Measurements from ENCODE around the gene PPP1R7. TPM values are rescaled to one million over a fixed set of nuclear protein-coding genes. Genes with fewer than 3 reads are reported as not detected.

Gene PPP1R7
- total and polyA plus RNA-seq, 2 of the 4 experiments (the other 2 are of a cell fraction) = 60.8 to 70.0 TPM

- Histone ChIP-seq H2AK9ac (replicated peaks; ENCODE audit: low read depth, low read length, poor library complexity) (no peak overlapping the region), H3K27me3 (ENCODE audit: control insufficient read depth, insufficient read depth, low read length) (no peaks in the 10 kb centered on the region), H3K4me2 (ENCODE audit: low read depth, low read length) (no peak overlapping the region), H2BK20ac (ENCODE audit: low read depth, low read length) (no peak overlapping the region), H3K4me1 (ENCODE audit: control insufficient read depth, insufficient read depth, low read length) (peaks cover 9% of the 10 kb centered on the region), H3K14ac (replicated peaks; ENCODE audit: low read depth, low read length) (no peak overlapping the region), H3K18ac (ENCODE audit: low read depth, low read length) (no peak overlapping the region), H3K4me3 (ENCODE audit: insufficient read depth, low read depth, low read length) (no peak overlapping the region), H3K36me3 (ENCODE audit: control insufficient read depth, insufficient read depth, low read length) (peaks cover 37% of the 10 kb centered on the region), H3K9me3 (ENCODE audit: control insufficient read depth, insufficient read depth, low read length) (no peaks in the 10 kb centered on the region), H3K9ac (ENCODE audit: low read depth, low read length) (no peak overlapping the region), H4K91ac (ENCODE audit: insufficient read depth, low read depth, low read length) (no peak overlapping the region), H2AK5ac (ENCODE audit: low read depth, low read length) (no peak overlapping the region), H3K79me1 (ENCODE audit: low read depth in 1 of 2, low read length in 2 of 2) (peaks cover 7 to 13% of the 10 kb centered on the region in 2 experiments; a peak in 2 of 4 replicates), H3K9me1 (ENCODE audit: insufficient read depth, low read length) (peaks cover 12% of the 10 kb centered on the region), H2BK120ac (ENCODE audit: low read depth, low read length) (no peak overlapping the region), H4K5ac (ENCODE audit: low read depth, low read length) (no peak overlapping the region), H3K56ac (ENCODE audit: extremely low read depth, insufficient read depth, low read length) (no peak overlapping the region), H2BK5ac (ENCODE audit: low read depth, low read length, poor library complexity, severe bottlenecking) (no peak overlapping the region), H2AFZ (replicated peaks; ENCODE audit: low read length, poor library complexity) (no peak overlapping the region), H2BK15ac (ENCODE audit: low read depth, low read length) (no peak overlapping the region), H3K27ac (ENCODE audit: insufficient read depth, low read length) (no peak overlapping the region), H3K23ac (ENCODE audit: low read depth, low read length) (no peak overlapping the region), H4K8ac (ENCODE audit: low read depth in 2 of 2, low read length in 2 of 2) (no peak overlapping the region), H3K4ac (ENCODE audit: low read depth, low read length) (no peak overlapping the region), H4K20me1 (ENCODE audit: insufficient read depth, low read length) (peaks cover 8% of the 10 kb centered on the region)
- dilution Hi-C loops (cut with HindIII; ENCODE audit: low sequenced_read_pairs, unreplicated experiment) = no loop called here
- 57% methylated on average over 1 of the region's 3 CpGs; no CpG with 5 or more reads in 1 of the 2 experiments for WGBS, 2 experiments (ENCODE audit: extremely low coverage in 2 of 2, insufficient read length in 1 of 2)
- DNase-seq (no peak), ATAC-seq (ENCODE audit: low read depth) (no peak)
- in situ Hi-C loops (cut with MboI; ENCODE audit: low sequenced_read_pairs) = no loop called here
- POLR2A ChIA-PET (ENCODE audit: unreplicated experiment) = no interaction called here
- CTCF ChIA-PET = no interaction called here
- intact Hi-C loops (cut with micrococcal nuclease) = no loop called here
- BruUV-seq (replicated peaks) = no TSS peak
- TF ChIP-seq CTCF (conservative IDR thresholded peaks at IDR 0.05; ENCODE audit: low read depth, low read length) (no peak), SMC3 (IDR thresholded peaks at IDR 0.05; ENCODE audit: low read depth, low read length) (no peak), CHD1 (IDR thresholded peaks at IDR 0.05; ENCODE audit: low read depth, low read length) (no peak), FOS (IDR thresholded peaks at IDR 0.05; ENCODE audit: low read depth, low read length) (no peak), MXI1 (IDR thresholded peaks at IDR 0.05; ENCODE audit: borderline replicate concordance, low read depth, low read length) (no peak), RCOR1 (IDR thresholded peaks at IDR 0.05; ENCODE audit: insufficient replicate concordance, low read length) (no peak), MAZ (IDR thresholded peaks at IDR 0.05; ENCODE audit: borderline replicate concordance, low read depth, low read length) (no peak), CEBPB (IDR thresholded peaks at IDR 0.05; ENCODE audit: low read depth, low read length) (no peak), RFX5 (IDR thresholded peaks at IDR 0.05; ENCODE audit: low read depth, low read length) (no peak)
Measured at GRCh38 chr2:241163601-241164118, 13.4 kb downstream of the PPP1R7 start.

All from IMR-90 (cell line).